A172 (cell line): ENCODE results near the gene MARCHF10. TPM values are rescaled to one million over a fixed set of nuclear protein-coding genes. Genes with fewer than 3 reads are reported as not detected.

Experiments
- DNase-seq: peaks from one replicate; pipeline ENCODE4 v3.0.0-alpha.2; 2015; ENCODE audit warnings: low spot score
- total RNA-seq: library from RNA; depleted of rRNA; stranded (reverse); fragments of >200 nt; shearing (Covaris generic); gene quantifications from 2 replicates; pipeline ENCODE4 v1.2.3, GENCODE V29; 2014

Gene MARCHF10
- total RNA-seq, 1 experiment from 2014 or later: not detected

DNA sequence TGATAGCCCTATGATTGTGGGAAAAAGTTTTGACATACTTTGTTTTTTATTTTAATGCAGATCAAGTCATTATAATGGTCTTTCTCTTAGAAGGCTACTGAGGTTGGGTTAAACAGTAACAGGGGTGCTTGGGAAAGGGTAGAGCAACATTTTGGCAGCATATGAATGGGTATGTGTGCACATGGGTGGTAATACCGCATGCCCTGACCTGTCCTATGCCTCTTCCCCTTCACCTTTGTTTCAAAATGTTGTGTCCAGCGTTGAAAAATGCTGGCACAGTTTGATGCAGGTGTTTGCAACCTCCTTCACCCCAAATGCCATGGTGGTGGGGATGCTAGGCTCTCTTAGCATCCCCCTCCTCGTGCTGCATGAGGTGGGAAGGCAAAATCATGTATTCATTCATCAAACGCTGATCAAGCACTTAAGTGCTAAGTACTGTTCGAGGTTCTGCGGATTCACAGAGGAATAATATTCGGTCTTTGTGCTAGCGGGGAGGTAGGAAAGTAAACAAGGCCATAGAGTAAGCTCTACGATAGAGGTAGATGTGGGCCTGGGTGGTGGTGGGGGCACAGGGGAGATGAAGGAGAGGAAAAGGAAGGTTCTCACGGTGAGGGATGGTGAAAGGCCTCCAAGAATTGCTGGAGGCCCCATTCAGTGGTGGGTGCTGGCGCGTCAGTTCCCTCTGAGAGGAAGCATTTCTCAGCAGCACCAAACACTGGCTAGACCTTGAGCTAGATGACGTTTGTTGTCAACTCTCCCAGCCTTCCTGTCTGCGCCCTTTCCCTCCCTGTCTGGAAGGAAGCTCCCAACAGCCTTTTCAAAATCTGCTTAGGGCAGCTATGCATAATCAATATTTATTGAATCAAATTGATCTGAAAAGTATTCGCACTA, 13.3 kb upstream of the MARCHF10 start:
- DNase-seq: no peak

DNA sequence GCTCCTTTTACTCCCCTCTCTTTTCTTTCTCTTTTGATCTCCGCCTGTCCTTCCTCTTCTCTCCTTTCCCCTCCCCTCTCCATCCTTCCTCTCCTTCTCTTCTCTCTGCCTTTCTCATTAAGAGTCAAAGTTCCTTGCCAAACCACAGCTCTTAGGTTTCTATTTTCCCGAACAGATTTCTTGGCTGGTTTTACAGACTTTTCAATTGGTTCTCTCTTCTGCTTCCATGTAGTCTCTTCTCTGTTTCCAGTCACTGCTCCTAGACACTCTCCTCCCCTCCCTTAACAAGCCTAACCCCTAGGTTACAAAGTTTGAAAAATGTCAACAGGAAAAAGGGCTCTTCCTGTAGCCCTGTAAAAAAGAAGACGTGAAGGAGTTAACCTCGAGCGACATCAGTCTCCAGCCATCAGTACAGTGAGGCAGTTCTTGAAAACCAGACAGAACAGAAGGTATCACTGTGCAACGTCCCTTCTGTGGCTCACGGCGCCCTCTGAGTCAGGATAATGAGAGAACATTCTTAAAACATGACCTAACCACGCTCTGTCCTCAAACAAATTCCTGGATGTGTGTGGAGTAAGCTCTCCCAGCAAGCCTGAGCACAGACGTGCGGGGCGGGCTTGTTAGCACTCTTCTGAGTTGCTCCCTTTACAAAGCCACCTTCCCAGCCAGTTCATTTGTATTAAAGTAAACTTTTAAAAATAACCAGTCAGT, 11.6 kb upstream of the MARCHF10 start:
- DNase-seq: peak; percentile 97

DNA sequence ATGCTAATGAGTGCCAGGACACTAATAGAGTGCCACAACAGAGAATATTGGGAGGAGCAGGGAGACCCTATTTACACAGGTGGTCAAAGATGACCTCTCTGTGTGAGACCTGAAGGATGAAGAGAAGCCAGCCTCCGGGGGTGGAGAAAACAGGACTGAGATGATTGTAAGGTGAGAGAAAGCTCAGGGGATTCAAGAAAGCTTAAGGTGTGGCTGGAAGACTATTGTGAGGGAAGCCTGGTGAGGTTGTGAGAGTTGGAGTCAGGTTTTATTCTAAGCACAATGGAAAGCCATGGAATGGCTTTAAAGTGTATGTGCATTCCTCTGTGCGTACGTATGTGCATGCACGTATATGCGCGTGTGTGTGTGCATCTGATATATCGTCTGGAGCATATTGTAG, 10.4 kb upstream of the MARCHF10 start:
- DNase-seq: no peak

DNA sequence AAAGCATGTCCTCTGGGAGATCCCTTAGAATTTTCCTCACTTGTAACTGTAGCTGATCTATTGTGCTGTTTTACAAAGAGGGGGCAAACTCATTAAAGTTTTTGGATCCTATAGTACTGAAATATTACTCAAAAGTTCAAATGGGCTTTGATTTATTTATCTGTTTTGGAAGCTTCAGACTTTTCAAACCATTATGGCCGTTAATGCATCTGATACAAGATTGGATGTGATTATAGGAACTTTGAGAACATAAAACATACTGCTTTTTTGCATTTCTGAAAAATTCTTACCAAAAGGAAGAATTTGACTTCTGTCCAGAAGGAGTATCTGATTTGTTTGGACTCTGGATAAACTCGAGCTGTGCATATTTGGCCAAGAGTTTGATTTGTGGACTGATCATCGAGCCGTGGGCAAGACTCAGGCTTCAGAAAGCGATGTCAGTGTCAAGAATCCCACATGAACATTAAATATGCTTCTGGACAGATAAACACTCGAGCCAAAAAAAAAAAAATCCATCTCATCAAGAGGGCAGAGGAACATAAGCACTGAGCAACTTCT, 8.2 kb upstream of the MARCHF10 start:
- no peak for DNase-seq

DNA sequence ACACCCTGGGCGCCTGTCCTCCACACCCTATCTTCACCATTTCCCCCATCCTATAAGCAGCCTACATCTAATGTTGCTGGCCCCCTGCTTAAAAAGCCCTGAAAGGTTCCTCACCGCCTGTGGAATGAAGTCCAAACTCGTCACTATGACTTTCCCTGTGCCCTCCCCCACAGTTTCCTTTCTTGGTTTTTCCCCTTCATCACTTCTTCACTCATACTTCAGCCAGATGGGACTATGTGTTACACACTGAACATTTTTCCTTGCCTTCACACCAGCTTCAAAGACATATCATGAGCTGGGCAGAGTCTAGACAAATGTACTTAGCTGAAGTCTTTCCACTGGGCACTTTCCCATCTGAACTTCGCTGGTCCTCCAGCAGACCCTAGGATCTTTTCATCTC, 1.5 kb upstream of the MARCHF10 start:
- no peak for DNase-seq

DNA sequence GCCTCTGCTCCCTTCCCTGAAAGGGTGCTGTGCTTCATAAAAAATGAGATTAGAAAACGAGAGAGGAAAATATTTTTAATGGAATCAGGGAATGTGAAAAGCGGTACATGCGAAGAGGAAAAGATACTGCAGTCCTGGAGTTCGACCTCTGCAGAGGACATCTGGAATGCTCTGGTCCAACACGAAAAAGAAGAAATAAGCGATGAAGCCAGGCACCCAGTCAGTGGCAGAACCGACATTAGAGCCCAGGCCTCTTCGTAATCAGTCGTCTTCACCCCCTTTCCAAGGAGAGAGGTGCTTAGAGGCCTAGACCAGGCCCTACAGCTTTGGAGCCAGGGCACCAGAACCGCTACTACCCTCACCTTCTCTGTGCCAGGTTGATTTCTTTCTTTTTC, 459 bp upstream of the MARCHF10 start:
- DNase-seq: no peak

DNA sequence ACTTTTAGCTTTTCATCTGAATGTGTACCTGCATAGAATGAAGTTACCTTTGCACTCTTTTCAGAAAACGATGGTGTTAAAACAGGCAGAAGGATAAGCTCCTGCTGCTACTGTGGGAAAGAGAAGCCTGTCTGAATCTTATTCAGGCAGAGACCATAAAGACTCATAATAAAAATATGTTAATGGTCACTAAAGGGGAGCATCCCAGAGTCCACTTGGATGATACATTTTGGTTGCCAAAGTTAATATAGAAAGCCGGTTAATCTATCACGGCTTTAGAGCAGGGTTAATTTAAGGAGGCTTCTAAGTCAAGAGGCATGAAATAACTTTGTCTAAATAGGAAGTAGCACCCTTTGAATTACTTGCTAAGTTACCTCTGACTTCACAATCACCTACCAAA, 2.9 kb downstream of the MARCHF10 start:
- DNase-seq: no peak

DNA sequence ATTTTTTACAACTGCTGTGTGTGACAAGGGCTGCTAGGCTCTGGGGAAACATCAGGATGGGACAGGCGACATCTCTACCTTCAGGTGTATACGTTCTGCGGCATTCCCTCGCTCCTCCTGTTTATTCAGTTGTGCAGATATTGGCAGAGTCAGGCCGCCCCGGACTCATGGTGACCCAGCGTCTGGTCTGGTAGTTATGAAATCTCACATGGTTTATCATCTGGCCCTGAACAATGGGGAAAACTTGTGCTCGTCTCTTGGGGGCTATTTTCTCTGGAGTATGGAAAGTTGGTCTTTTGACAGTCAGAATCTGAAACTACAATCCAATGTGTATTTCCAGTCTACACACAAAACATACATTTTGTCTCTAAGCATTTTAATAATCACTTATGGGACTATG, 3.3 kb downstream of the MARCHF10 start:
- peak; percentile 72 for DNase-seq

DNA sequence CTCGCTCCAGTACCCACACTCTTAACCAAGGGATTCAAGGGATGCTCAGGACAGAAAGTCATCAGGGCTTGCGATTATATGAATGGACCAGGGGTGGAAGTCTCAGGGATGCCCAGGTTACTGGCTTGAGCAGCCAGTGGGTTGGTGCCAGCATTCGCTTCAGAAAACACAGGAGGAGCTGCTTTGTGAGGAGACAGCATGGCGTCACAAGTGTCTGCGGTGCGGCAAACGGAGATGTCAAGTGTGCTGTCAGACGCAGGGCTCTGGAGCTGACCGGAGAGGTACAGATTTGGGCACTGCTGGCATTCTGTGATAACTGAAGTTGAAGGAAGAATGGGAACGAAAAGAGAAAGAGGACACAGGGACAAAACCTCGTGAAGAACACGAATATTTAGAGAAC, 4.1 kb downstream of the MARCHF10 start:
- no peak for DNase-seq

DNA sequence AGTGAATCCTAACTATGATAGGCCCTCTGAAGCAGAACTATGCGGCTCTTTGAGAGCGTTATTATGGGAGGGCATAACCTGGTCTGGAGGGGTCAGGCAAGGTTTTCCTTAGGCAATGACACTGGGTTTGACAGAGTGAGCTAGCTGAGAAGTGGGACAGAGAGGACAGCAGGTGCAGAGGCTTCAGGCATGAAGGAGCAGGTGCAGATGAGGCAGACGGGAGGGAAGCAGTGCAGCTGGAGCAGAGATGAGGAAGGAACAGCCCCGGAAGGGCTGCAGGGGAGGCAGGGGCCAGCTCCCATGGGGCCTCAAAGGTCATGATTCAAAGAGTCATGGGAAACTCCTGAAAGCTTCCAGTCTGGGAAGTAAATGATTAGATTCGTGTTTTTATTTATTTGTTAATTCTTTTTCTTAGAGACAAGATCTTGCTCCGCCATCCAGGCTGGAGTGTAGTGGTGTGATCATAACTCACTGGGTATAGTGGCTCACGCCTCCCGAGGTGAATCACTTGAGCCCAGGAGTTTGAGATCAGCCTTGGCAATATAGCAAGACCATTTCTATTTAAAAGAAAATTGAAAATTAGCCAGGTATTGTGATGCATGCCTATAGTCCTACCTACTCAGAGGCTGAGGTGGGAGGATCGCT, 5.4 kb downstream of the MARCHF10 start:
- no peak for DNase-seq

DNA sequence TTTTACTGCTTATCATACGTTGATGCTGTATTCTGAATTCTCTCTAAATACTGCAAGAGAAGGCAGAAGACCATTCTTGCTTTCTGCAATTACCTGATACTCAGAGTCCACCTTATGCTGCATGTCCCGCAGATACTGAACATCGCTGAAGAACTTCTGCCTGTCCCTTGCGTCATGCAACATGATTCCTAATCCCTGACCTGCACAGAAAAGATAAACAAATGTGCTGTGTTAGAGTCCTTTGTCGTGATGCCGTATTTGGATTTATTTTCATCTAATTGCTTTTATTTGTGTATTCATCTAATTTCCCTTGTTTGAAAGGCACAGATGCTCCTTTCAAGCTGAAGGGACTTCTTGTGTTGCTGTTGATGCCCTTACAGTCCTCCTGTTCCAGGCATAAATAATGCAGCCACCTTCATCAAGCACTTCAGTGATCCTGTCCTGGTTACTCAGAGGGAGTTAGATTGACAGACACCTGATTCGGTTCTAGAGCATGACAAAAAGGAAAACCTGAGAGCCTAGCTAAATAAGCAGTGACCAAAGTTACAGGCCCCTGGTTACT, 6.5 kb downstream of the MARCHF10 start:
- DNase-seq: no peak

DNA sequence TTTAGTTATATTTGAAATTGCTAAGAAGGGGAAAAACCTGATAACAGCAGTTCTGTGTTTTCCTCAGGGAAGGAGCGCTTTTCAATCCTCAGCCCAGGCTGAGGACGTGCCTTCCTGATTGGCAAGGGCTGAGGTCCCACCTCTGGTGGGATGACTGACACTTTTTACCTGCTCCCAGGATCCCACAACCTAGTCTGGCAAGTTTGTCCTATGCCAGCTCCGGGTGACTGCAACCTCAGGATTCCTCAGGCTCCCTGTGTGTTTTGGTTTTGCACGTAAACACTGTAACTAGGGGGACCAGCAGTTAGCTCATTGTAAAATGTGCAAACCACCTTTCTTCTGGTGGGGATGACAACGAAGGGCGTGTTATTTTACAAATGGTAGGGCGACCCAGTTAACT, 7.5 kb downstream of the MARCHF10 start:
- DNase-seq: no peak

DNA sequence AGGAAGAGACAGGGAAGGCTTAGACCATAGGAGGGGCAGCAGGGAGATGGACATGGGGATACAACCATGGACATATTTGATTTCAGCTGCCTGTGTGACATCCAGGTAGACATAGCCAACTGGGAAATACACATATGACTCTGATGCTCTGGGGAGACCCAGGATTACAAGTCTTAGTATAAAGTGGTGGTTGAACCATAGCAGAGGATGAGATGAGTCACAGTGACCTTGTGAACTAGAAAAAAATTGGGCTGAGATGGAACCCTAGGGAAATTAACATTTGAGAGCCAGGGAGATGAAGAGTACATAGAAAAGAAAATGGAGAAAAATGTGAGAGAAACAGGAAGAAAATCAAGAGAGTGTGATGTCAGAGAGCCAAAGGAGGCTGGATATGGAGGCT, 10.2 kb downstream of the MARCHF10 start:
- DNase-seq: no peak

DNA sequence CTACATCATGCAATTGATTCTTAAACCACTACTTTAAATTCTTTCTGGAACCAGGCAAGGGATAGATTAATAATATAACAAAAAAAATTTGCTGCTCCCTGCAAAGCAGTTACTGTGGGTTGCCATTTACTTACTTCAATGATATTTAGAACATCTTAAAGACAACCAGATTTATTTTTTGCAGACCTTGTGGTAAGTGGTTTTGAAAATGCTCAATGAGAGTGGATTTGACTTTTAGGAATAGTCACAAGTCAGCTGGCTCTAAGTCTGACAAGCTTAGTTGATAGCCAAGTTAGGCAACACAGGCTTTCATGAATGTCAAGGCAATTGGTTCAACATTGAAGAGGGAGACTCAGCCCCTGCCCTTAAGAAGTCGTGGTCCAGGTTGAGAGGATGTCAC, 11.8 kb downstream of the MARCHF10 start:
- DNase-seq: no peak

DNA sequence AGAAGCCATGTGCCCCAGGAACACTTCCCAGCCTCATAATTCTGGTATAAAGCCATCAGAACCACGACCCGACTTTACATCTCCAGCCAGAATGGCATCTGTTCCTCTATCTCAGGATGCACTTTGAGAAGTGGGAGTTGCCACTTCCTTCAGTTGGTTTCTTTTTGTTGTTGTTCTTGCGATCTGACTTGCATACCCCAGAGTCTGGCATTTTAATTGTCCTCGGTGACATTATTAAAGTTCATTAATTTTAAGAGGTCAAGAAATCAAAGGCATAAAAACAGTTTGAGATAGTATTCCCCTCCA, 13.5 kb downstream of the MARCHF10 start:
- no peak for DNase-seq

DNA sequence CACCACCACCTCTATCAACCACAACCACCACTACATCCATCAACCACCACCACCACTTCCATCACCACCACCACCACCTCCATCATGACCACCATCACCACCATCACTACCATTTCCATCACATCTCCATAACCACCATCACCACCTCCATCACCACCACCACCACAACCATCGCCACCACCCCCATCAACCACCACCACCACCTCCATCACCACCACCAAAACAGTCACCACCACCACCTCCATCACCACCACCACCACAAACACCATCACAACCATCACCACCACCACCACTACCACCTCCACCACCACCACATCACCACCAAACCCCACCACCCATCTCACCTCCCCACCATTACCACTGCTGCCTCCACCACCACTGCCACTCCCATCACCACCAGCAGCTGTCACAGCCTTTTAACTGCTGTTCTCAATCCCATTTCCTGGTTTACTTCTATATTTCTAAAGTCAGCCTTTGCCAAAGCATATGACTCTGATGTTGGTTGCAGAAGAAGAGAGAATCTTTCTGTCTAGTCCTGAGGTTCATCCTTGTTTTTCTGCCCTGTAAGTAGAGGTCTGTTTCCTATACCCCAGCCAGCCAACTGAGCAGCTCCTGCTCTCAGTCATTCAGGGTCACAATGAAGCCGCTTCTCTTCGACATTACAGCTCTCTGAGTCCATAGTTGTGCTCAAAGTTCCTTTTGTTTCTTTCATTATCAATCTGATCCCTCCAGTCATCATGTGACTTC, 14.0 kb downstream of the MARCHF10 start:
- DNase-seq: no peak

DNA sequence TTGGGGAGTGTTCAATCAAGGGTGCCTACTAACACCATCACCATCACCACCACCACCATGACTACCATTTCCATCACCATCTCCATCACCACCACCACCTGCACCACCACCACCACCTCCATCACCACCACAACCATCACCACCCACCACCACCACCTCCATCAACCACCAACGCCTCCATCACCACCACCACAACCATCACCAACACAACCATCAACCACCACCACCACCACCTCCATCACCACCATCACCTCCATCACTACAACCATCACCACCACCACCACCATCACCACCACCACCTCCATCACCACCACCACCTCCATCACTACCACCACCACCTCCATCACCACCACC, 15.7 kb downstream of the MARCHF10 start:
- no peak for DNase-seq

DNA sequence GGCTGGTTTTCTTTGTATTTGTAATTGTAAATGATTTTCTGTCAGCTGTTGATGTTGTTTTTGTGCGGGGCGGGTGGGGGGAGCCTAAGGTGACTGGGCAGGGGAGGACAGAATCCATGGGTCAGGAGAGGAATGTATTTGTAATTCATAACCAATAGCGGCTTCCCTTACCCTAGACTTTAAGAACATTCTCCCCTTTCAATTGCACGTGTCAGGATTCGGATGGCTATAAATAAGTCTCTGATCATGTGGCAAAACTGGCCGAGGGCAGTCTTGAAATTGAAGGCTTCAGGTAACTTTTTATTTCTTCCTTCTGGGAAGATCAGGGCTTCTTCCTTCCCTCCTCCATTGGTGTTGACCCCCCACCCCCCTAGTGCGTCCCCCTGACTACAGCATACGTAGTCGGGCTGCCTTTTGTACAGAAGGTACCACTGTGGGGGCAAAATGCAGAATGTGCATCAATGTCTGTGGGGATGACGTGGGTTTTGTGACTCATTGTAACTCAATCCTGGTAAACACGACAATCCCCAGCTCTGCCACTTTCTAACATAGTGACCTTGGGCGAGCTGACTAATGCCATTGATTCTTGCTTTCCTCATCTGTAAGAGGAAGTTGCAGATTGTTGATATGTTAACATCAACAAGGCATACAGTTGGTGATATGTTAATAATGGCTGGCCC, 16.2 kb downstream of the MARCHF10 start:
- DNase-seq: peak; percentile 85

DNA sequence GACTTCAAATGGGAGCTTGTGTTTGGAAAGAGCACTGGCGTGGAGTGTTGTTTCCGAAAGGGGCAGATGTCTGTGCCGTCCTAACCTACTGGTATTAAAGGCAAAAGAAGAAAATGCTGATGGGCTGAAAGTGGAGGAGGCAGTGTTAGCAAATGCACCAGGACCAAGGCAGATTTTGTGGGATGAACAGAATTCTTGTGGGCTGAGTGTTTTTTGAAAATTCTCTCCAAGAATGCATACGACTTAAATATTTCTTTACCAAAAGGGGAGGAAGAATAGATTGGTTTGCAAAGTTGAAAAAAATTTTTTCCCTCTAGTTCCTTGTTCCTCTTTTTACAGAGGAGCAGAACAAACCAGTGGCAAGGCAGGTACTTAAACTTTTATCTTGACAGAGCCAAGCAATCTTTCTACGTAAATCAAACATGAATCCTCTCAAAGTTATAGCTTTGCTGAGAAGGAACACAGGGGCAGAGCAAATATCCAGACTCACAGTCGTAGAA, 16.8 kb downstream of the MARCHF10 start:
- peak; percentile 66 for DNase-seq

DNA sequence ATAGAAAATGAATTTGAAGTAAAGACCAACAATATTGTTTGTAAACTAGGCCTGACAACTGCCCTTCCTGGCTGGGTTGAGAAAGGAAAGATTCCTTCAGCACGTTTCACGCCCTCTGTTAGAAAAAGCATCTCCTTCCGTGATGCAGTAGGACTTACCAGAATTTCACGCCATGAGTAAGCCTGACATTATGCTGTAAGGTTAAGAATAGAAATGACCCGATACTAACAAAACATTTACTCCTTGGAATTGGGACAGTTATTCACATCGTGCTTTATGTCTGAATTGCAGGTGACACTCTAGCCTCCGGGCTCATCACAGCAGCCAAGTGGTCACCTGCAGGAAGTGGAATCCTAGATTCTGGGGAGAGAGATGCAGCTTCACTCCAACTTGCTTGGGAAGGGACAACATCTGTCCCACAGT, 17.5 kb downstream of the MARCHF10 start:
- peak; percentile 46 for DNase-seq

DNA sequence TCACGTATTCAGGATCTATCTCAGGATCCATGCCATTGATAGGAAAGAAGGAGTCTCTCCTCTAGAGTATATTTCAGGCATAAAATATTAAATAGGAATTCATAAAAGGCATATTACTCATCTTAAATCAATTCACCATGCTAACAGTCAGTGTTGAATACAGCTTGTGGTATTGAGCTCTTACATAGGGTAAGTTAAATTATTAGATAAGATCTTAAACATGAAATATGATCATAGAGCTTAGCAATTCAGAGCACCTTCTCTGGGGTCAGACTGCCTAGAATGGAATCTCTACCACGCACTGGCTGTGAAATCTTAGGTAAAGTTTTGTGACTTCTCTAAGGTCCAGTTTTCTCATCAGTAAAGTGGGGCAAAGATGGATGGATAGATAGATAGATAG, 20.7 kb downstream of the MARCHF10 start:
- no peak for DNase-seq
